Midbrain (tissue), 1 donor: ENCODE measurements around the gene SLC25A33.
"Not testable (repeated sequence)": the region's sequence is repeated elsewhere in the genome, so short reads cannot be mapped to it uniquely, and the experiment has no call there.

Experiments
- DNase-seq: peaks from one replicate; lab custom pipeline; 2025; lab: John Stamatoyannopoulos, UW

The SLC25A33 gene

GRCh38 chr1:9539829-9540550, 725 bp downstream of the SLC25A33 start:
- DNase-seq = peak; percentile 65

GRCh38 chr1:9542430-9542829, 3.2 kb downstream of the SLC25A33 start:
- peak; percentile 59 for DNase-seq

- no peak for DNase-seq
Observed at GRCh38 chr1:9544926-9545325, 5.7 kb downstream of the SLC25A33 start.

DNA sequence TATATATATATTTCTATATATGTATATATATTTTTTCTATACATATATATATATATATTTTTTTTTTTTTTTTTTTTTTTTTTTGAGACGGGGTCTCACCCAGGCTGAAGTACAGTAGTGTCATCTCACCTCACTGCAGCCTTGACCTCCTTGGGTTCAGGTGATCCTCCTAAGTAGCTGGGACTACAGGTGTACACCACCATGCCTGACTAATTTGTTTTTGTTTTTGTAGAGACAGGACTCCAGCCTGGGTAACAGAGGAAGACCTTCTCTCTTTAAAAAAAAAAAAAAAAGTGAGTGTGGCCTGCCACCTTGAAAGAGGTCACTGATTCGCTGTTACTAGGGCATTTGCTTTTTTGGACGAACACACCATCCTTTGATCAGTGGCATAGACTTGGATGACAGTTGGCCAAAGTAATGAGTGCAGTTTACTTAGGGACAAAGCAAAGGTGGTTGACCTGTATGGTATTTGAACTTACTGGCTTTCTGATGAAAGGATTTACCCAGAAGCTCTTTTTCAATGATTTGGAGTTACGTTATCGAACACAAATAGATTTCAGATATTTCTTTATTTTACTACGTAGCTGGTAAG, 10.8 kb downstream of the SLC25A33 start:
- no peak for DNase-seq

DNA sequence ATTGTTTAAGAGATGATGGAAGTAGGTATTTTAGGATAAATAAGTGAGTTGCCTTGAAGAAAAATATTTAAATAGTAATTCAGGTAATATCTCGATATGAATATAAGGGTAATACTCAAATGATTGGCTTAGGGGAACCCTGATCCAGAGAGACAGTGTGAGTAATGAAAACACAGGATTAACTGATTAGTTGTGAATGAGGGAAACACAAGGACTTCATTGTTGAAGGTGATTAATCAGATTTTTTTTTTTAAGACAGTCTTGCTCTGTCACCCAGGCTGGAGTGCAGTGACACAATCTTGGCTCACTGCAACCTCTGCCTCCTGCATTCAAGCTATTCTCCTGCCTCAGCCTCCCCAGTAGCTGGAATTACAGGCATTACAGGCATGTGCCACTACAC, 12.7 kb downstream of the SLC25A33 start:
- no peak for DNase-seq

DNA sequence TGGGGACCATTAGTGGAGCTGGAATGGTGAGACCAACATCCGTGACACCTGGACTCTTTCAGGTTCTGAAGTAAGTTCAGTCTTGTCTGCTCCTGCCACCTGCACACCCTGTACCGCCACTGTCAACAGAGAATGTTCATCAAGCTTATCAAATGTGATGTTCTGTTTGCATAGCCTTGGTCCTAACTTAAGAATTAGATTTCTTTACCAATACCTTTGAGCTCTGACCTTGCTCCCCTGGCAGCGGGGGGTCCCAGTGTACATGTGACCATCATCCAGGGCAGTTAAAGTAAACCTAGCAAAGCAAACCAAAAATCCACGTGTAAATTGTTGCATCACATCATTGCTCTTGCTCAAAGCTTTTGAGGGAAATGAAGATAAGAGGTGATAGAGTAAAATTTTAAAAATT, 14.5 kb downstream of the SLC25A33 start:
- DNase-seq = no peak

DNA sequence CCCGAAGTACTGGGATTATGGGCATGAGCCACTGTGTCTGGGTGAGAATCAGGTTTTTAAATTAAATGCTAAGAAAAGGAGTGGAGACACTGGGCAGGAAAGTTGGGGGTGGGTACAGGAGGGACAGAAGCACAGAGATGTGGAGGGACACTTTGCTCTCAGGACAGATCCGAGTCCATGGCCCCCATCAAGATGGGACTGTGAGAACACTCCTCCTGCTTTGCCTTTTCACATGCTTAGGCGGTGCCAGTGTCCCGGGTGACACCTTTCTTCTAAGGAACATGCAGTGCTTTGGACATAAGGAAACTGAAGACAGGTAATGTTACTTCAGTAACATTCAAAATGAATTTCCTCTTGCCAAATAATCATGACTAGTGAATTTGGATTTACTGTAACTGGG, 16.7 kb downstream of the SLC25A33 start:
- no peak for DNase-seq

GRCh38 chr1:9557624-9558023, 18.4 kb downstream of the SLC25A33 start:
- DNase-seq = no peak

DNA sequence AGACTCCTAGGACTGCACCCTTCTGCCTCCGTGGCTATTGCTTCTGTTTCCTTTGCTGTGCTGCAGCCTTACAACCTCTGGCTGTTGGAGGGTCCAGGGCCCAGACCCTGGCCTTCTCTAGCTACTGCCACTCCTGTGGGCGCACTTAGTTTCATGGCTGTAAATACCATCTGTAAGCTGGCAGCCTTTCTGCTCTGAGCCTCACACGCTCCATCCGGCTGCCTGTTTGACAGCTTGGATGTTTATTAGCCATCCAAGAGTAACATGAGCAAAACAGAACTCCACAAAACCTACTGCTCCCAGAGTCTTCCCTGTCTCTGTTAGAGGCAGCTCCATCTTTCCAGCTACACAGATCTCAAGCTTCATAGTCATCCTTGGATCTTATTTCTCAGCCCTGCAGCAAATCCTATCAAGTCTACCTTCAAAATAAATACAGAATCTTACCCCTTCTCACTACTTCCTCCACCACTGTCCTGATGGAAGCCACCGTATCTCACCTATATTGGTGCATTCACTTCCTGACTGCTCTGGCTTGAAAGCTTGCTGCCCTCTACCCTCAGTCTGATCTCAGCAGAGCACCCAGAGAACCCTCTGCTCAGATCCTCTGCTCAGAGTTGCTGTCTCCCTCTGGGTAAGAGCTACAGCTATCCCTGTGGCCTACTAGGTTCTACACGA, 19.1 kb downstream of the SLC25A33 start:
- no peak for DNase-seq

- no peak for DNase-seq
Observed at GRCh38 chr1:9558946-9559545, 19.8 kb downstream of the SLC25A33 start.

DNA sequence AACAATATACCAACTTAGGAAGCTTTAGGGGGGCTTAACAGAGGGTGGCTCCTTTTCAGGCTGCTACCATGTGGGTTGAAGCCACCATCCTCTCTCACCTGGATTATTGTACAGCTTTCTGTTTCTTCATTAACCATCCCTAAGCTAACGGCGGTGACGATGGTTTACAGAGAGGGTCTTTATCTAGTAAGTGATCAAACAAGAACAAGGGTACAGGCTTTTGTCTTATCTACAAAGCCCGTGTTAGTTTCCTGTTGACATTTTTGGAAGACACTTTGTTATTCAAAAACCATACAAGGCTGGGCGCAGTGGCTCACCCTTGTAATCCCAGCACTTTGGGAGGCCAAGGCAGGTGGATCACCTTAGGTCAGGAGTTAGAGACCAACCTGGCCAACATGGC, 20.4 kb downstream of the SLC25A33 start:
- no peak for DNase-seq

DNA sequence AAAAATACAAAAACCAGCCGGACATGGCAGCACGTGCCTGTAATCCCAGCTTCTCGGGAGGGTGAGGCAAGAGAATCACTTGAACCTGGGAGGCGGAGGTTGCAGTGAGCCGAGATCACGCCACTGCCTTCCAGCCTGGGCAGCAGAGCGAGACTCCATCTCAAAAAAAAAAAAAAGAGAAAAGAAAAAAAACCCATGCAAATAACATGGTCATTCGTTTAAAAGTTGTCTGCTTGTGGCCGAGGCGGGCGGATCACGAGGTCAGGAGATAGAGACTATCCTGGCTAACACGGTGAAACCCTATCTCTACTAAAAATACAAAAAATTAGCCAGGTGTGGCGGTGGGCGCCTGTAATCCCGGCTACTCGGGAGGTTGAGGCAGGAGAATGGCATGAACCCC, 20.8 kb downstream of the SLC25A33 start:
- not testable (repeated sequence) for DNase-seq

DNA sequence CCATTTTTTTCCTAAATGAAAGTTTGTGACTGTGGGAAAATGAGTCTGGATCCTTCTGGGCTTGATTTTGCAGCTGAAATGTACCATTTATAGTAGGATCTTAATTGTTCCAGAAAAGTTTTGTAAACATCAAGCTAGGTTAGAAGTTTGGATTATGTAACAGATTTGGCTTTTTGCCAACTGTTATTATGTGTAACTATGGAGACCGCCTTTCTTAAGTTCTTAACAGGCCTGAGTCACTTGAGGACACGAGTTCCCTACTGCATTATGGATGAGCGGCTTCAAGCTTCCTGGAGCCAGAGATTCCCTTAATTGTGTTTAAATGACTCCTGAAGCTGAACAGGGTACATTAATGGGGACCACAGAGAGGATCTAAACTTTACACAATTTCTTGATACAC, 22.2 kb downstream of the SLC25A33 start:
- DNase-seq = peak; percentile 82

- DNase-seq = no peak
Observed at GRCh38 chr1:9569267-9569666, 30.0 kb downstream of the SLC25A33 start.

- not testable (repeated sequence) for DNase-seq
Observed at GRCh38 chr1:9570886-9571529, 31.7 kb downstream of the SLC25A33 start.

DNA sequence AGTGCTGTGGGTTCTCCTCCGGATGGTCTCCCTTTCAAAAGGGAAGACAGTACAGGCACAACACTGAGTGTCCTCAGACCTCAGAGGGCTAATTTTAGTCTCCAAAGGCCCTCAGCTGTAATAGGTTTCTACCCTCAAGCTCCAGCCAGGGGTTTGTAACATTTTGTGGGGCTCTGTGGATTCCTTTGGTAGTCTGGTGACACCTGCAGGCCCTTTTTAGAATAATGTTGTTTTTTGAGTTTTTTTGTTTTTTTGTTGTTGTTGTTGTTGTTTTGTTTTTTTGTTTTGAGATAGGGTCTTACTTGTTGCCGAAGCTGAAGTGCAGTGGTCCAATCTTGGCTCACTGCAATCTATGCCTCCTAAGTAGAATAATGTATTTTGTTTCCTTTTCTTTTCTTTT, 34.5 kb downstream of the SLC25A33 start:
- DNase-seq = peak; percentile 21

DNA sequence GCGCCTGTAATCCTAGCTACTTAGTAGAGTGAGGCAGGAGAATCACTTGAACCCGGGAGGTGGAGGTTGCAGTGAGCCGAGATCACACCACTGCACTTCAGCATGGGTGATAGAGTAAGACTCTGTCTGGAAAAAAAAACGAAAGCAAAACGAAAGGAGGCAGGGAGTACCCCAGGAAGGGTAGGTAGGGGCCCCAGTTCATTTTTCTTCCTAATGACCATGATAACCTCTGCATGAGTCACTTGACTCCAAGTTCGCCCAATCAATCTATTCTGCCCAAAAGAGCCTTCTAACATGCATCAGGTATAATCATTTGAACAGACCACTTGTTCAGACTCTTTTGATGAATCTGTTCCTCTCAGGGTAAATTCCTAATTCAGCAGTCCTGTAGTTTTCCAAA, 36.2 kb downstream of the SLC25A33 start:
- DNase-seq = no peak

DNA sequence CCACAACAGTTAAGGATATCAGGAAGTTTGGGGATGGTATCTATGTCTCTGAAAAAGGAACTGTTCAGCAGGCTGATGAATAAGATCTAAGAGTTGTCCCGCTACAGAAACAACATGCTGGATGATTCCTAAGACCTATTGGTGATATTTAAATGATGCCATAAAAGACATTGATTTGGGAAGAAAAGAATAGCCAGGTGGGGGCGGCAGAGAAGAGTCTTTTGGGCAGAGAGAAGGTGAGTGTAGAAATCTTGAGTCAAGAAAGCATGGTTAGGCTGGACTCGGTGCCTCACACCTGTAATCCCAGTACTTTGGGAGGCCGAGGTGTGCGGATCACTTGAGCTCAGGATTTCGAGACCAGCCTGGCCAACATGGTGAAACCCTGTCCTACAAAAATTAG, 37.6 kb downstream of the SLC25A33 start:
- DNase-seq = no peak

- DNase-seq = no peak
Observed at GRCh38 chr1:9577423-9577822, 38.2 kb downstream of the SLC25A33 start.

DNA sequence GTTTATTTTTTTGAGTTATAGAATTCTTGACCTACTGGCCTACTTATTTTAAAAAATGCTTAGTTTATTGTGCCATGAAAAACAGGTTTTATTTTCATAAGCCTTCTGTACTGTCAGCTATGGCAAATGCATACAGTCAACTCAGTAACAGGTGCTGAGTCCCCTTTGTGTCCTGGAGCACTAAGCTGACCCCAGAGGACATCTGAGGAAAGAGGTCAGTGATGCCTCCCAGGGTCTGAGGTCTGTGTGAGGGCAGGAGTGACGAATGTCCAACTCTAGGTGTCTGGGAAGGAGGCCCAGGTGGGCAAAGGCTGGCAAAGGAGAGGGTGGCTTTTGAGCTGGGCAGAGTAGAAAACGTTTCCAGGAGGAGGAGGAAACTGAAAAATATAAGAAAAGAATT, 41.7 kb downstream of the SLC25A33 start:
- DNase-seq = no peak

DNA sequence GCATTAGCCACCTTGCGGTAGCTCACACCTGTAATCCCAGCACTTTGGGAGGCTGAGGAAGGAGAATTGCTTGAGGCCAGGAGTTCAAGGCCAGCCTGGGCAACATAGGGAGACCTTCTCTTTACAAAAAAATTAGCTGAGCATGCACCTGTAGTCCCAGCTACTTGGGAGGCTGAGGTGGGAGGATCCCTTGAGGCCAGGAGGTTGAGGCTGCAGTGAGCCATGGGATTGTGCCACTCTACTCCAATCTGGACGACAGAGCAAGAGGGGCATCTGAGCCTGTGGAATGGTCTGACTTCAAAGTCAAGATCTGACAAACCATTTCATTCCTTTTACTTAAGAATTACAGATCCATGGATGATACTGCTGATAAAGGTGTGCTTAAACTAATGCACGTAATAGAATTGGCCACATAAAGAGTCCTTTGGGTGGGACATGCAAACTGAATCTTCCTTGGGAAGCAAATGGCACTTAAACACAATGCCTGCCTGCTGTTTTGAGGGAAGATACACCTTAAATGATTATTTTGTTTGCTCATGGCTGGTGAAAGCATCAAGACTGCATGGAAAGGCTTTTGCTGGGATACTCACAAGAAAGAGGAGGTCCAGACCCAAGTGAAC, 47.0 kb downstream of the SLC25A33 start:
- DNase-seq = no peak

DNA sequence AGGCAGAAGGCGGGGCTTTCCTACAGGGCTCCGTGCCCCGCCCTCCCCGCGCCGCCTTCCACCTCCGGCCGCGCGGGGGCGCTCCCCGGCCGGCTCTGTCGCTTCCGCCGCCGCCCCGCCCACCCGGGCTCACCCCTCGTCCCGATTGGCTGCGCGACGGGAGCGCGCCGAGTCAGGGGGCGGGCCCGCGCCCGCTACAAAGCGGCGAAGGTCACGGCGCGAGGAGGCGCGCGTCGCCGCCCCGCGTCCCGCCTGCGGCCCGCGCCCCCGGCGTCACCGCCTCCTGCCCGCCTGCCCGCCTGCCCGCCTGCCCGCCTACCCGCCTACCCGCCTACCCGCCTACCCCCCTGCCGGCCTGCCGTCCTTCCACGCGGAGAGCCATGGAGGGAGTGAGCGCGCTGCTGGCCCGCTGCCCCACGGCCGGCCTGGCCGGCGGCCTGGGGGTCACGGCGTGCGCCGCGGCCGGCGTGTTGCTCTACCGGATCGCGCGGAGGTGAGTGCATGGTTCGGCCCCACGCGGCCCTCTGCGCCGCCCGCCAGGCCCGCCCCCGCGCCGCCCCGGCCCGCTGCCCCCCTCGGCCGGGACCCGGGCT, 49.4 kb downstream of the SLC25A33 start, which contains the start of gene TMEM201:
Gene TMEM201 (plus strand): TSS at position 361 of the 593 bp plus-strand sequence. CDS start 20 bp downstream, at position 381.
- peak; percentile 94 for DNase-seq
